ENCODE data around the gene CYB5R3. TPM values are rescaled to one million over a fixed set of nuclear protein-coding genes. Genes with fewer than 3 reads are reported as not detected.
"Not testable (repeated sequence)": the region's sequence is repeated elsewhere in the genome, so short reads cannot be mapped to it uniquely, and the experiment has no call there.

The CYB5R3 gene
- polyA plus RNA-seq, 1 donor (not counting 4 experiments of a cell fraction or from before 2014, with no cell fraction given) = 102 TPM

DNA sequence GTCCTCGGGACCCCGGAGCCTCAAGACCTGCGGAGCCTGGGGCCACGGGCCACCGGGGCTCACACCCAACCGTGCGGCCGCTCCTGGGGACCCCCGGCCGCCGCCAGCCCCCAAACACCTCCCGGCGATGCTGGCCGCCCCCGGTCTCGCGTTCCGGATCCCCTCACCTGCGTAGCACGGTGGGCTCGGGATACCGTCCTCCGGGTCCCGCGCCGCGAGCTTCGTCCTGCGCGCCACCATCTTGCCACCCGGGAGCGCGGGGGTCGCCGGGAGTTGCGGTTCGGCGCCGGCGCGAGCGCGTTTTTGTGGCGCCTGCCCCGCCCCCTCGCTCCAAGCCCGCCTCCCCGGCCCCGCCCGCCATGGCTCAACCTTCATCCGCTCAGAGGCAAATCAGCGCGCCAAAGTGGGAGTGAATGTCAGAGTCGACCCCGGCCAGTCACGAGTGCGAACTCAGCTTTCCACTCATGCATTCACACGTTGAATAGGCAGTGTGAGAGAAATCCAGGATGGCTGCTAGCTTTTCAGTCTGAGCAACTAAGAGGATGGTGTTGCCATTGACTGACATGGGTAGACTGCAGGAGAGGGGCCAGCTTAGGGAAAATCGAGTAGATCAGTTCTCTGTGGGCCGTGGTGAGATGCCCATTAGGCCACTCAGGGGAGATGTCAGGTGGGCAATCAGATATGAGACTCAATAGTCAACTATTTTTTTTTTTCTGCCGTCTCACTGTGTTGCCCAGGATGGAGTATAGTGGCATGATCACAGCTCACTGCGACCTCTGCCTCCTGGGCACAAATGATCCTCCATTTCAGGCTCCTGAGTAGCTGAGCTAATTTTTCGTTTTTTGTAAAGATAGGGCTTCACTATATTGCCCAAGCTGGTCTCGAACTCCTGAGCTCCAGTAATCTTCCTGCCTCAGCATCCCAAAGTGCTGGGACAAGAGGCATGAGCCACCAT lies 67.2 kb downstream of the CYB5R3 start:
- H3K79me2 ChIP-seq (ENCODE audit: control insufficient read depth, insufficient read depth, low read length) = peaks cover 12% of the 10 kb centered on the region
- no peaks in the 10 kb centered on the region for H3K9me3 ChIP-seq (ENCODE audit: control insufficient read depth, low read depth, low read length)
- dilution Hi-C loops (cut with MboI; ENCODE audit: extremely low pct_ligation_motif_present, low sequenced_read_pairs) = no loop called here
- DNase-seq (ENCODE audit: low read depth, low spot score) = no peak
- peak overlapping the region; percentile 67 to 72 (median 70) for H3K4me3 ChIP-seq (ENCODE audit: control insufficient read depth in 2 of 3, extremely low read depth in 1 of 3, insufficient read depth in 2 of 3, low read depth in 1 of 3, low read length in 3 of 3)
- peaks cover 28 to 37% of the 10 kb centered on the region in 2 experiments for H3K36me3 ChIP-seq (ENCODE audit: control insufficient read depth in 2 of 2, extremely low read depth in 1 of 2, insufficient read depth in 2 of 2, low read length in 2 of 2)
- peak overlapping the region; percentile 25 for H3K4me2 ChIP-seq (ENCODE audit: control insufficient read depth, extremely low read depth, insufficient read depth, low read depth, low read length)
- no peaks in the 10 kb centered on the region for H3K27me3 ChIP-seq (ENCODE audit: control insufficient read depth, extremely low read depth, insufficient read depth, low read length)
- FAIRE-seq = no peak
- no peak overlapping the region for H2AFZ ChIP-seq (ENCODE audit: control insufficient read depth, low read length)
- H3K9me1 ChIP-seq (ENCODE audit: control insufficient read depth, extremely low read depth, insufficient read depth, low read length) = no peaks in the 10 kb centered on the region
- peak overlapping the region; percentile 82 for H3K9ac ChIP-seq (ENCODE audit: control insufficient read depth, extremely low read depth, insufficient read depth, low read length)
- no peaks in the 10 kb centered on the region for H4K20me1 ChIP-seq (ENCODE audit: control insufficient read depth, extremely low read depth, insufficient read depth, low read length)
- TF ChIP-seq EZH2 (IDR thresholded peaks at IDR 0.05; ENCODE audit: low read length) = no peak
- TF ChIP-seq, protein P1, sequence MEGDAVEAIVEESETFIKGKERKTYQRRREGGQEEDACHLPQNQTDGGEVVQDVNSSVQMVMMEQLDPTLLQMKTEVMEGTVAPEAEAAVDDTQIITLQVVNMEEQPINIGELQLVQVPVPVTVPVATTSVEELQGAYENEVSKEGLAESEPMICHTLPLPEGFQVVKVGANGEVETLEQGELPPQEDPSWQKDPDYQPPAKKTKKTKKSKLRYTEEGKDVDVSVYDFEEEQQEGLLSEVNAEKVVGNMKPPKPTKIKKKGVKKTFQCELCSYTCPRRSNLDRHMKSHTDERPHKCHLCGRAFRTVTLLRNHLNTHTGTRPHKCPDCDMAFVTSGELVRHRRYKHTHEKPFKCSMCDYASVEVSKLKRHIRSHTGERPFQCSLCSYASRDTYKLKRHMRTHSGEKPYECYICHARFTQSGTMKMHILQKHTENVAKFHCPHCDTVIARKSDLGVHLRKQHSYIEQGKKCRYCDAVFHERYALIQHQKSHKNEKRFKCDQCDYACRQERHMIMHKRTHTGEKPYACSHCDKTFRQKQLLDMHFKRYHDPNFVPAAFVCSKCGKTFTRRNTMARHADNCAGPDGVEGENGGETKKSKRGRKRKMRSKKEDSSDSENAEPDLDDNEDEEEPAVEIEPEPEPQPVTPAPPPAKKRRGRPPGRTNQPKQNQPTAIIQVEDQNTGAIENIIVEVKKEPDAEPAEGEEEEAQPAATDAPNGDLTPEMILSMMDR (optimal IDR thresholded peaks at IDR 0.05 in 1 of 3, IDR thresholded peaks at IDR 0.05 in 1 of 3, conservative IDR thresholded peaks at IDR 0.05 in 1 of 3; ENCODE audit: extremely low read depth in 1 of 3, insufficient read depth in 2 of 3, low read length in 3 of 3) = no peak
- H3K27ac ChIP-seq (ENCODE audit: control insufficient read depth, insufficient read depth, low read length) = peak overlapping the region; percentile 63
- no peaks in the 10 kb centered on the region for H3K4me1 ChIP-seq (ENCODE audit: control insufficient read depth, extremely low read depth, insufficient read depth, low read length)

DNA sequence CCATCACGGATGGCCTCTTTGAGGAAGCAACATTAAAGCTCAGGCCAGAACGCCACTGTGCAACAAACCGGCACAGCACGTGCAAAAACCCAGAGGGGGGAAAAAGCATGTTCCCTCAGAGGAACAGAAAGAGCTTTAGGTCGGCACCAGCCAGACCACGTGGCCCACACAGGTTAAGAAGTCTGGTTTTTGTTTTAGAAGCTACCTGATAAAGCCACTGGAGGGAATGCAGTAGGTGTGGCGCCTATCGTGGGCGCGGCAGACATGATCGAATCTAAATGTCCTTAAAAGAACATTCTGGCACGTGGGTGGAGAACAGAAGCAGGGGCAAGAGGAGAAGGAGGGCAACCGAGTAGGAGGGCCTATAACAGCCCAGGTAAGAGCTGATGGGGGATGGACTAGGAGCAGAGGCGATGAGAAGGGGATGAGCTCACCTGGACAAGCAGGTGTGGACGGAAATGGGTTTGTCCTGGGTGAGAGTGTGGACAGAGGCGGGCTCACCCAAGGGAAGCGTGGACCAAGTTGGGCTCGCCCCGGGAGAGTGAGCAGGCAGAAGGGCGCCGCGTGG lies 67.9 kb downstream of the CYB5R3 start:
- peak overlapping the region; percentile 63 for H3K27ac ChIP-seq (ENCODE audit: control insufficient read depth, insufficient read depth, low read length)
- FAIRE-seq = peak; percentile 92
- H3K9me3 ChIP-seq (ENCODE audit: control insufficient read depth, low read depth, low read length); DNase-seq (ENCODE audit: low read depth, low spot score); H3K4me1 ChIP-seq (ENCODE audit: control insufficient read depth, extremely low read depth, insufficient read depth, low read length); dilution Hi-C loops (cut with MboI; ENCODE audit: extremely low pct_ligation_motif_present, low sequenced_read_pairs); H3K27me3 ChIP-seq (ENCODE audit: control insufficient read depth, extremely low read depth, insufficient read depth, low read length); H3K9me1 ChIP-seq (ENCODE audit: control insufficient read depth, extremely low read depth, insufficient read depth, low read length); H4K20me1 ChIP-seq (ENCODE audit: control insufficient read depth, extremely low read depth, insufficient read depth, low read length); H2AFZ ChIP-seq (ENCODE audit: control insufficient read depth, low read length): not testable (repeated sequence)
- H3K36me3 ChIP-seq (ENCODE audit: control insufficient read depth in 2 of 2, extremely low read depth in 1 of 2, insufficient read depth in 2 of 2, low read length in 2 of 2) = peaks cover 30 to 31% of the 10 kb centered on the region in 2 experiments
- H3K79me2 ChIP-seq (ENCODE audit: control insufficient read depth, insufficient read depth, low read length) = peaks cover 12% of the 10 kb centered on the region
- peak overlapping the region; percentile 82 for H3K9ac ChIP-seq (ENCODE audit: control insufficient read depth, extremely low read depth, insufficient read depth, low read length)
- peak overlapping the region; percentile 84 for H3K4me2 ChIP-seq (ENCODE audit: control insufficient read depth, extremely low read depth, insufficient read depth, low read depth, low read length)
- peak overlapping the region; percentile 67 to 72 (median 70) for H3K4me3 ChIP-seq (ENCODE audit: control insufficient read depth in 2 of 3, extremely low read depth in 1 of 3, insufficient read depth in 2 of 3, low read depth in 1 of 3, low read length in 3 of 3)

DNA sequence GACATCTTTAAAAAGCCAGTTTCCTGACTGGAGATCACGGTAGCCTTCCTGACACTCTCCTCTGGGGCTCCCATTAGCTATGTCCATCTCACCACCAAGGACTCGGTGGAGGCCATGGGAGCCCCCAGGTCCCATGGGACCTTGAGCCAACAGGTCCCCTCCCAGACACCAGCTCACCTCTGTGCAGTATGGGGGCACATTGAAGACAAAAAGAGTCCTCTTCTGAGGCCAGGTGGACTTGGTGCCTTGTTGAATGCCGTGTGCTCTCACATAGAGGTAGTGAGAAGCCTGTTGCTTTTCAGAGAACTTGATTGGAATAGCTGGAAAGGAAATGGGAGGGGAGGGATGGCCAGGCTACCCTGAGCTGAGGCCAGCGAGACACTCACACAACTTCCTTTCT lies 69.2 kb downstream of the CYB5R3 start:
- H3K9me1 ChIP-seq (ENCODE audit: control insufficient read depth, extremely low read depth, insufficient read depth, low read length); H3K4me2 ChIP-seq (ENCODE audit: control insufficient read depth, extremely low read depth, insufficient read depth, low read depth, low read length); H3K27me3 ChIP-seq (ENCODE audit: control insufficient read depth, extremely low read depth, insufficient read depth, low read length); FAIRE-seq; H3K27ac ChIP-seq (ENCODE audit: control insufficient read depth, insufficient read depth, low read length); H2AFZ ChIP-seq (ENCODE audit: control insufficient read depth, low read length); dilution Hi-C loops (cut with MboI; ENCODE audit: extremely low pct_ligation_motif_present, low sequenced_read_pairs); DNase-seq (ENCODE audit: low read depth, low spot score); H3K9ac ChIP-seq (ENCODE audit: control insufficient read depth, extremely low read depth, insufficient read depth, low read length); H3K4me1 ChIP-seq (ENCODE audit: control insufficient read depth, extremely low read depth, insufficient read depth, low read length); H3K4me3 ChIP-seq (ENCODE audit: control insufficient read depth in 2 of 3, extremely low read depth in 1 of 3, insufficient read depth in 2 of 3, low read depth in 1 of 3, low read length in 3 of 3); H4K20me1 ChIP-seq (ENCODE audit: control insufficient read depth, extremely low read depth, insufficient read depth, low read length); H3K9me3 ChIP-seq (ENCODE audit: control insufficient read depth, low read depth, low read length): not testable (repeated sequence)
- H3K36me3 ChIP-seq (ENCODE audit: control insufficient read depth in 2 of 2, extremely low read depth in 1 of 2, insufficient read depth in 2 of 2, low read length in 2 of 2) = peaks cover 22 to 24% of the 10 kb centered on the region in 2 experiments
- H3K79me2 ChIP-seq (ENCODE audit: control insufficient read depth, insufficient read depth, low read length) = peaks cover 12% of the 10 kb centered on the region

All from keratinocyte (primary cell).